Measurements from ENCODE around the gene CHST1.

The CHST1 gene

DNA sequence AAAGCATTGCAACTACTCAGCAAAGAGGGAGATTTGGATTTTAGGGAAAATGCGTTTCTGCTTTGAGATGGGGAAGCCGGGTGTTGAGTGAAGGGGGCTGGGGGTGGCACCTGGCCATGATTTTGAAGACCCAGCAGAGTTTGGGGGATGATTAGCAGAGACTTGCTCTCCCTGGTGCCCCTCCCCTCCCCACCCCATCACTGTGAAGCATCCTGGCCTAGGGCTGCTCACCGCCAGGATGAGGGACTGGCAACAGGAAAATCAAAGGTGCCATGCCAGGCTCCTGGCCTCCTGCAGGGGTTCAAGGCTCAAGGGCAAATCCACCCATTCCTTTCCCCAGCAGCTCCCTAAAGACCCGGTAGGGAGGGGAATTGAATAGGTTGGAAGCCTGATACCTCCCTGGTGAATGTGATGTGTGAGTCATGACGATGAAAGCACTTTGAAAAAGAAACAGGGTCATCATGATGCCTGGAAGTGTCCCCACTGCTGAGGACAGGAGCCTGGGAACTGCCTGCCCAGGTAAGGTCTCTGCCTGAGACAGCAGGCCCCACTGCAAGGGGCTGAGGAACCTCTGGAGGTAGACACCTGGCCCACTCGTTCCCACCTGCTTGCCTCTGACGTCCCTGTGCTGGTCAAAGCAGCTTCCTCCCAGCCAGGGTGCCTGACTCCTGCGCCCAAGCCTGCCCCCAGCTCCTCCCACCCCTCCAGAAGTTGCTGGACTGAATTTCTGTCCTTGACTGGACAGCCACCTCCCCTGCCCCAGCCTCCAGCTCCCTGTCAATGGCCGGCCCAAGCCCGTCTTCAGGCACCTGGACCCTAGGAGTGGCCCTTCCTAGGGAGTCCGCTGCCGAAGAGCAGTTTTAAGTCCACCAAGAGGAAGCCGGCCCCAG is 1.7 kb downstream of the CHST1 start:
- H3K27me3 Mint-ChIP-seq (ENCODE audit: low read depth): peaks cover 61% of the 10 kb centered on the region
- H3K36me3 Mint-ChIP-seq (ENCODE audit: low read depth): no peaks in the 10 kb centered on the region
- TF ChIP-seq, protein P1, sequence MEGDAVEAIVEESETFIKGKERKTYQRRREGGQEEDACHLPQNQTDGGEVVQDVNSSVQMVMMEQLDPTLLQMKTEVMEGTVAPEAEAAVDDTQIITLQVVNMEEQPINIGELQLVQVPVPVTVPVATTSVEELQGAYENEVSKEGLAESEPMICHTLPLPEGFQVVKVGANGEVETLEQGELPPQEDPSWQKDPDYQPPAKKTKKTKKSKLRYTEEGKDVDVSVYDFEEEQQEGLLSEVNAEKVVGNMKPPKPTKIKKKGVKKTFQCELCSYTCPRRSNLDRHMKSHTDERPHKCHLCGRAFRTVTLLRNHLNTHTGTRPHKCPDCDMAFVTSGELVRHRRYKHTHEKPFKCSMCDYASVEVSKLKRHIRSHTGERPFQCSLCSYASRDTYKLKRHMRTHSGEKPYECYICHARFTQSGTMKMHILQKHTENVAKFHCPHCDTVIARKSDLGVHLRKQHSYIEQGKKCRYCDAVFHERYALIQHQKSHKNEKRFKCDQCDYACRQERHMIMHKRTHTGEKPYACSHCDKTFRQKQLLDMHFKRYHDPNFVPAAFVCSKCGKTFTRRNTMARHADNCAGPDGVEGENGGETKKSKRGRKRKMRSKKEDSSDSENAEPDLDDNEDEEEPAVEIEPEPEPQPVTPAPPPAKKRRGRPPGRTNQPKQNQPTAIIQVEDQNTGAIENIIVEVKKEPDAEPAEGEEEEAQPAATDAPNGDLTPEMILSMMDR (IDR thresholded peaks at IDR 0.05; ENCODE audit: unreplicated experiment in 3 of 3): no peak
- H3K4me1 Mint-ChIP-seq: peaks cover 53% of the 10 kb centered on the region
- H3K9me3 Mint-ChIP-seq: no peaks in the 10 kb centered on the region
- peak overlapping the region; percentile 68 to 82 (median 82) for H3K4me3 Mint-ChIP-seq
- H3K27ac Mint-ChIP-seq: peak overlapping the region in 2 of 3 experiments; percentile 38 to 61

DNA sequence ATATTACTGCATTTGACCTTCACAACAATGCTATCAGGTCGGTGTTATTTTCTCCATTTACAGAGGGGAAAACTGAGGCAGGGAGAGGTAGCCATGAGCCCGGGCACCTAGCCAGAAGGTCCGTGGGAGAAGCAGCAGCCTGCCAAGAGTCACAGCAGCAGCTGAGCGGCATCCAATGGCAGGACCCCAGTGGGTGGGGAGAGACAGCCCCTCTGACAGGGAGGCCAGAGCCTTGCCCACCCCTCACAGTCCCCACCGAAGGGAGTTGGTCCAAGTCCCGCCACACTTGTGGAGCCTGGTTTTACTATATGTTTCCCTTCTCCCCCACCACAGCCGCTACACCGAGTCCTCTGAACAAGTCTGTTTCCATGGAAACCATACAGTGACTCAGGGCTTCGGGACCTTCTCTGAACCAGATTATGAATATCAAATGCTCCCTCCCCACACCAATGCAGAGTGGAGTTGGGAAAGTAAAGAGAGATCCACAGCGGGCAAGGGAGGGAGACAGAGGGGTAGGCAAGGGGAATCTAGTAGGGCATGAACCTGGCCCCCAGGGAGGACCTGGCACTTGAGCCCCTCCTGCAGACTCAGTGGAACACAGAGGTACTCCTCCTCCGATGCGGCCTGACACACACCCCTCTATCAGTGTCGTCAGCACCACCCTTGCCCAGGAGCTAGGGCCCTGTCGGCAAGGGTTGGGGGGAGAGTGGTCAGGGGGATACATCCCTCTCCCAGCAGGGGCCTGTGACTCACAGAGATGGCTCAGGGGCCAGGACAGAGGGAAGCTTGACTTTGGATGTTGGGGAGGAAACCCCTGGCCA is 2.5 kb downstream of the CHST1 start:
- H3K4me3 Mint-ChIP-seq: peak overlapping the region; percentile 68 to 82 (median 82)
- TF ChIP-seq, protein P1 (IDR thresholded peaks at IDR 0.05; ENCODE audit: unreplicated experiment in 3 of 3): no peak
- H3K9me3 Mint-ChIP-seq: no peaks in the 10 kb centered on the region
- peak overlapping the region in 2 of 3 experiments; percentile 38 to 61 for H3K27ac Mint-ChIP-seq
- no peaks in the 10 kb centered on the region for H3K36me3 Mint-ChIP-seq (ENCODE audit: low read depth)
- peaks cover 54% of the 10 kb centered on the region for H3K27me3 Mint-ChIP-seq (ENCODE audit: low read depth)
- peaks cover 52% of the 10 kb centered on the region for H3K4me1 Mint-ChIP-seq

DNA sequence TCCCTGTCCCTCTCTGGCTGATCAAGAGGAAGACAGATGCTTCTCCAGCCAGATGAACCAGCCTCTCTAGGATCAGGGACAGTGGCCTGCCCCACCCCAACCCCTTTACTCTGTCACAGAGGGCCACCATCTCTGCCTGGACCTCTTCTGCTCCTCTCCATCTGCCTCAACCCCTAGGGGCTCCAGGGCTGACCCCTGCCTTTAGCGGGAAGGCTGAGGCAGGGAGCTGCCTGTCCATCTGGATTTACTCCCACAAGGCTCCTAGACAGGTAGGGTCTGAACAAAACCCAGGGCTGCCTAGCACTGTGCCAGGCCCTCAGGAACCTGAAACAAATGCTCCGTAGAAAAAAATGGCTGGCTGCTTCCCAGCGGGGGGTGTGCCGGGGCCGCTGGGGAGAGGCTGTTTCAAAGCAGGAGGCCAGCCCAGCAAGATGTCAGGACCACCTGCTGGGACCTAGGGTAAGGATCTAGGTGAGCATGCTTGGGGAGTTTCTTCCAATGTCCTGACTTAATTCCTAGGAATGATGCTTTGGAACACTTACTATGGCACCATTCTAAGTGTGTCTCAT is 3.2 kb downstream of the CHST1 start:
- no peaks in the 10 kb centered on the region for H3K9me3 Mint-ChIP-seq
- H3K4me3 Mint-ChIP-seq: peak overlapping the region; percentile 68 to 82 (median 82)
- peaks cover 47% of the 10 kb centered on the region for H3K27me3 Mint-ChIP-seq (ENCODE audit: low read depth)
- H3K4me1 Mint-ChIP-seq: peaks cover 49% of the 10 kb centered on the region
- no peaks in the 10 kb centered on the region for H3K36me3 Mint-ChIP-seq (ENCODE audit: low read depth)
- H3K27ac Mint-ChIP-seq: peak overlapping the region in 1 of 3 experiments; percentile 38
- TF ChIP-seq, protein P1 (IDR thresholded peaks at IDR 0.05; ENCODE audit: unreplicated experiment in 3 of 3): no peak

DNA sequence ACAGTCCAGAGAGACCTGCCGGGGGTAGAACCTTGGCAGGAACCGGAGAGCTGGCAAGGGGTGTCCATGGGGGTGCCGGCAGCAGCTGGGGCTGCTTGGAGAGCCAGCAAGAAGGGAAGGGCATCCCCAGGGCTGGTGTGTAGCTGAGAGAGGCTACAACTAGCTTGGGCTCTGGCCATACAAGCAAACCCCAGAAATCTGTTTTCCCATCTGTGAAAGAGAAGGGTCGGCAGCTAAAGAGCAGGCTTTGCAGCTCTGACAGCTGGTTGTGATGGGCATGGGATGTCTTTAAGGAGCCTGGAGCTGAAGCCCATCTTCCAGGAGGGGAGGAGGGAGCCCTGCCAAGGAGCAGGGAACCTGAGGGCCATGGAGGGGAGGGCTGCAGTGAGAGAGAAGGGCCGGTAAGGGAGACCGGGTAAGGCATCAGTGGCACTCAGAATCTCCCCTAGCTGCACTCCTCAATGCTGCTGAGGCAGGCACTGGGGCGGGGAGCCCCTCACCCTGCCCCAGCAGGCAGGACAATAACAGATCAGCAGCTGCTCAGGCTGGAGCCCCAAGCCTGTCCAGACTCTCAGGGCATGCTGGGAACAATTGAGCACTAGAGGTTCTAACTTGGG is 3.9 kb downstream of the CHST1 start:
- H3K9me3 Mint-ChIP-seq: no peaks in the 10 kb centered on the region
- H3K4me3 Mint-ChIP-seq: peak overlapping the region; percentile 12 to 73 (median 24)
- H3K27ac Mint-ChIP-seq: peak overlapping the region; percentile 24 to 63 (median 52)
- TF ChIP-seq, protein P1 (IDR thresholded peaks at IDR 0.05; ENCODE audit: unreplicated experiment in 3 of 3): no peak
- H3K4me1 Mint-ChIP-seq: peaks cover 47% of the 10 kb centered on the region
- peaks cover 42% of the 10 kb centered on the region for H3K27me3 Mint-ChIP-seq (ENCODE audit: low read depth)
- no peaks in the 10 kb centered on the region for H3K36me3 Mint-ChIP-seq (ENCODE audit: low read depth)

DNA sequence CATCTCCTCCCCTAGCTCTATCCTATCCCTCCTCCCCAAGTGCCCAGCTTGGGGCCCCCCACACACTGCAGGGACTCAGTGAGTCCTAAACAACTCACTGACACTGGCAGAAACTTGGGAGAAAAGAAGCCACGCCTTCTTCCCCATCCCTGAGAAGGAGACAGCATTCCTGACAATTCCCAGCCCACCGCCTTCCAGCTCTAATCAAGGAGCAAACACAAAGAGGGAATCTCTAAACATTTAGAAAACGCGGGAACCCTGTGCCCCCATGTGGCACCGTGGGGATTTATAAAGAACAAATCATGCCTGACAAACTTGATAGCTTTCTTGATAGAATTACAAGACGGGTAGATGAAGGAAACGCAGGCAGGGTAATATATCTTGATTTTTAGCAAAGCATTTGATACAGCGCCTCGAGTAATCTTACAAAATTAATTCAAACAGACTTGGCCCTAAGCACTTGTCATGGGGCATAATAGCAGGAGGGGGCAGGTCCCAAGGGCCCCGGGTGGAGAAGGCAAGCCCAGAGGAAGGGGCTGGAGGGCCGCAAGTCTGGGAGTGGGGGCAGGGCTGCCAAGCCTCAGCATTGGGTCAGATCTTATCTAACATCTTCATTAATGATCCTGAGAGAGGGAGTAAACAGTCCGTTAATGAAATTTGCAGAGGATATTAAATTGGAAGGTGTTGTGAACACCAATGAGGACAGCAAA is 4.5 kb downstream of the CHST1 start:
- H3K27ac Mint-ChIP-seq: peak overlapping the region; percentile 24 to 63 (median 52)

More for the DNA sequence above, 4.5 kb downstream of the CHST1 start:
- TF ChIP-seq, protein P1 (IDR thresholded peaks at IDR 0.05; ENCODE audit: unreplicated experiment in 3 of 3): no peak
- no peaks in the 10 kb centered on the region for H3K36me3 Mint-ChIP-seq (ENCODE audit: low read depth)
- H3K4me1 Mint-ChIP-seq: peaks cover 53% of the 10 kb centered on the region
- H3K27me3 Mint-ChIP-seq (ENCODE audit: low read depth): peaks cover 38% of the 10 kb centered on the region
- no peaks in the 10 kb centered on the region for H3K9me3 Mint-ChIP-seq
- peak overlapping the region; percentile 12 to 73 (median 24) for H3K4me3 Mint-ChIP-seq

Data from nephron (organoid).